H9 (cell line): Measurements from ENCODE around the gene FANCC. TPM values are rescaled to one million over a fixed set of nuclear protein-coding genes. Genes with fewer than 3 reads are reported as not detected.

Source experiments
- DNase-seq: peaks from one replicate; pipeline ENCODE4 v3.0.0-alpha.2; 2017
- H2AFZ ChIP-seq: one replicate; pipeline ENCODE4 v1.6.1; 2013; ENCODE audit warnings: mild to moderate bottlenecking, low read length, control low read depth, moderate library complexity
- H2AK5ac ChIP-seq: 2 replicates; pipeline ENCODE4 v1.6.1; 2013; ENCODE audit warnings: low read length, control low read depth, mixed read lengths; ENCODE audit not compliant: insufficient read length
- H2BK120ac ChIP-seq: one replicate; pipeline ENCODE4 v1.6.1; 2013; ENCODE audit warnings: low read depth, mild to moderate bottlenecking, low read length, control low read depth, inconsistent platforms; ENCODE audit not compliant: poor library complexity, severe bottlenecking
- H2BK12ac ChIP-seq: 2 replicates; pipeline ENCODE4 v1.6.1; 2013; ENCODE audit warnings: low read length, control low read depth, mixed read lengths, low read depth; ENCODE audit not compliant: insufficient read length
- H2BK15ac ChIP-seq: 2 replicates; pipeline ENCODE4 v1.6.1; 2013; ENCODE audit warnings: low read depth, low read length, control low read depth
- H2BK20ac ChIP-seq: one replicate; pipeline ENCODE4 v1.6.1; 2013; ENCODE audit warnings: low read depth, mild to moderate bottlenecking, low read length, control low read depth, inconsistent platforms; ENCODE audit not compliant: poor library complexity, severe bottlenecking
- H2BK5ac ChIP-seq: 2 replicates; pipeline ENCODE4 v1.6.1; 2013; ENCODE audit warnings: low read length, control low read depth, mixed read lengths; ENCODE audit not compliant: insufficient read length
- H3K14ac ChIP-seq: 2 replicates; pipeline ENCODE4 v1.6.1; 2013; ENCODE audit warnings: low read length, control low read depth; ENCODE audit not compliant: insufficient read depth
- H3K18ac ChIP-seq: 2 replicates; pipeline ENCODE4 v1.6.1; 2013; ENCODE audit warnings: low read depth, mild to moderate bottlenecking, mixed read lengths, low read length, control low read depth; ENCODE audit not compliant: insufficient read length
- H3K23ac ChIP-seq: 2 replicates; pipeline ENCODE4 v1.6.1; 2013; ENCODE audit warnings: low read length, control low read depth, mixed read lengths, low read depth; ENCODE audit not compliant: insufficient read length
- H3K23me2 ChIP-seq: 2 replicates; pipeline ENCODE4 v1.6.1; 2013; ENCODE audit warnings: low read depth, mild to moderate bottlenecking, mixed read lengths, low read length, control low read depth; ENCODE audit not compliant: insufficient read length, poor library complexity, severe bottlenecking
- H3K27ac ChIP-seq: 2 replicates; pipeline ENCODE4 v1.5.1; 2013; ENCODE audit warnings: low read length, control low read depth, mixed read lengths, low read depth; ENCODE audit not compliant: insufficient read length
- H3K27me3 ChIP-seq: 2 replicates; pipeline ENCODE4 v1.6.1; 2013; ENCODE audit warnings: low read length, control low read depth, inconsistent platforms; ENCODE audit not compliant: insufficient read depth
- H3K4ac ChIP-seq: 2 replicates; pipeline ENCODE4 v1.6.1; 2013; ENCODE audit warnings: low read depth, mild to moderate bottlenecking, control low read depth, inconsistent platforms, low read length, moderate library complexity
- H3K4me1 ChIP-seq: 2 replicates; pipeline ENCODE4 v1.6.1; 2013; ENCODE audit warnings: low read length, control low read depth, inconsistent platforms; ENCODE audit not compliant: insufficient read depth
- H3K4me2 ChIP-seq: 2 replicates; pipeline ENCODE4 v1.6.1; 2013; ENCODE audit warnings: low read length, control low read depth, mixed read lengths; ENCODE audit not compliant: insufficient read length, insufficient read depth
- H3K56ac ChIP-seq: 2 replicates; pipeline ENCODE4 v1.6.1; 2013; ENCODE audit warnings: low read depth, mild to moderate bottlenecking, mixed read lengths, low read length, control low read depth; ENCODE audit not compliant: insufficient read length
- H3K79me1 ChIP-seq: 2 replicates; pipeline ENCODE4 v1.6.1; 2013; ENCODE audit warnings: low read depth, mild to moderate bottlenecking, moderate library complexity, low read length, control low read depth, inconsistent platforms; ENCODE audit not compliant: insufficient read depth, poor library complexity, severe bottlenecking
- H3K79me2 ChIP-seq: 2 replicates; pipeline ENCODE4 v1.6.1; 2013; ENCODE audit warnings: low read length, control low read depth, inconsistent platforms; ENCODE audit not compliant: insufficient read depth
- H3K9ac ChIP-seq: 2 replicates; pipeline ENCODE4 v1.6.1; 2013; ENCODE audit warnings: low read length, control low read depth, mixed read lengths; ENCODE audit not compliant: insufficient read length; ENCODE audit errors: extremely low read depth
- H3K9me3 ChIP-seq: one replicate; pipeline ENCODE4 v1.6.1; 2013; ENCODE audit warnings: low read depth, low read length, inconsistent platforms; ENCODE audit not compliant: control insufficient read depth
- H3T11ph ChIP-seq: one replicate; pipeline ENCODE4 v1.6.1; 2013; ENCODE audit warnings: mild to moderate bottlenecking, low read length, control low read depth, inconsistent platforms
- H4K20me1 ChIP-seq: one replicate; pipeline ENCODE4 v1.6.1; 2013; ENCODE audit not compliant: control insufficient read depth, insufficient read length, insufficient read depth
- H4K5ac ChIP-seq: 2 replicates; pipeline ENCODE4 v1.6.1; 2013; ENCODE audit warnings: low read depth, mild to moderate bottlenecking, mixed read lengths, low read length, control low read depth; ENCODE audit not compliant: insufficient read length
- H4K8ac ChIP-seq: replicated peaks from 2 replicates; pipeline ENCODE4 v1.6.1; 2013; ENCODE audit warnings: low read length, control low read depth, mixed read lengths, low read depth; ENCODE audit not compliant: insufficient read length
- H4K91ac ChIP-seq: 2 replicates; pipeline ENCODE4 v1.6.1; 2013; ENCODE audit warnings: low read depth, mild to moderate bottlenecking, moderate library complexity, mixed read lengths, low read length, control low read depth; ENCODE audit not compliant: insufficient read length
- H3K27ac Mint-ChIP-seq, 3 experiments: 2 replicates in 2 of 3; 3 replicates in 1 of 3; pipeline ENCODE4 v1.8.0; 2020 to 2021; ENCODE audit warnings: mixed read lengths in 3 of 3, mild to moderate bottlenecking in 1 of 3, moderate library complexity in 1 of 3
- H3K27me3 Mint-ChIP-seq: 2 replicates; pipeline ENCODE4 v1.8.0; 2021; ENCODE audit warnings: low read depth, mild to moderate bottlenecking, moderate library complexity, mixed read lengths
- H3K36me3 Mint-ChIP-seq, 3 experiments: 2 replicates in 2 of 3; 3 replicates in 1 of 3; pipeline ENCODE4 v1.8.0; 2020 to 2021; ENCODE audit warnings: low read depth in 3 of 3, mixed read lengths in 3 of 3; ENCODE audit not compliant: insufficient read depth in 1 of 3
- H3K4me1 Mint-ChIP-seq, 2 experiments: 2 replicates each; pipeline ENCODE4 v1.8.0; 2020; ENCODE audit warnings: mixed read lengths in 2 of 2
- H3K4me3 Mint-ChIP-seq, 2 experiments: 2 replicates in 1 of 2; 3 replicates in 1 of 2; pipeline ENCODE4 v1.8.0; 2020 to 2021; ENCODE audit warnings: mild to moderate bottlenecking in 2 of 2, mixed read lengths in 2 of 2, moderate library complexity in 1 of 2
- H3K9me3 Mint-ChIP-seq, 2 experiments: 2 replicates in 1 of 2; 3 replicates in 1 of 2; pipeline ENCODE4 v1.8.0; 2020; ENCODE audit warnings: mild to moderate bottlenecking in 2 of 2, mixed read lengths in 2 of 2, moderate library complexity in 1 of 2
- WGBS: extraction: QIAGEN DNeasy Blood & Tissue Kit; methylation state at CpG from one replicate; pipeline ENCODE4 v1.1.7; 2013; ENCODE audit warnings: missing lambda C conversion rate, low lambda C conversion rate, mixed read lengths; ENCODE audit not compliant: insufficient read length; ENCODE audit errors: extremely low coverage; 5-methylcytosine and 5-hydroxymethylcytosine counted together
- total RNA-seq: library from RNA; stranded (reverse); gene quantifications from 2 replicates; pipeline ENCODE4 v1.2.1, GENCODE V29; 2021
- TF ChIP-seq, protein P1 (sequence below): fragments of 200-600 bp; sonication (generic); conservative IDR thresholded peaks from 3 replicates; pipeline ENCODE4 v1.8.0; 2021; ENCODE audit warnings: antibody characterized with exemption, mild to moderate bottlenecking

Gene FANCC
- total RNA-seq, 1 experiment from 2014 or later, result 14.6 TPM

DNA sequence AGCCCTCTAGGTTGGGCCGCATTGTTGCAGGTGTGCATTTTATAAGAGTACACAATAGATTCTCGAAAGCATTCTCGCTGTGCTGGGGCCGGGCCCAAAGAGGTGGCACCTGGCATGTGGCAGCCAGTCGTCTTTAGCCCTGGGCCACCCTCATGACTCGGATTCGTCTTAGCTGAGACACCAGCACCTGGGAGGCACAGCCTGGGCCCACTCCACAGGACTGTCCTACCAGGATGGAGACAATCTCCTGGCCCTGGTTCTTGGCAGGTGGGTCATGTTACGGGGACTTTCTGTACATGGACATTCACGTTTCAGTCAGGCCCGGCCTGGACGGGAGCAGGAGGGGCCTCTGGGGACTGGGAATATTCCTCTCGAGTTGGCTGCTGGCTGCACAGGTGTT lies 212.5 kb downstream of the FANCC start:
- Histone ChIP-seq H4K20me1 (no peaks in the 10 kb centered on the region), H2BK120ac (no peak overlapping the region), H3K79me1 (no peaks in the 10 kb centered on the region), H3T11ph (no peak overlapping the region), H2AFZ (no peak overlapping the region), H3K14ac (no peak overlapping the region), H3K18ac (no peak overlapping the region), H2BK12ac (no peak overlapping the region), H3K27me3 (no peaks in the 10 kb centered on the region), H3K27ac (no peak overlapping the region), H4K91ac (no peak overlapping the region), H2BK20ac (no peak overlapping the region), H3K9ac (no peak overlapping the region), H3K56ac (no peak overlapping the region), H3K4me2 (no peak overlapping the region), H3K23me2 (no peaks in the 10 kb centered on the region), H4K8ac (no peak overlapping the region), H3K9me3 (no peaks in the 10 kb centered on the region), H3K4me1 (no peaks in the 10 kb centered on the region), H3K79me2 (no peaks in the 10 kb centered on the region), H4K5ac (no peak overlapping the region), H2BK5ac (no peak overlapping the region), H3K23ac (no peak overlapping the region), H2AK5ac (no peak overlapping the region), H3K4ac (no peak overlapping the region), H2BK15ac (no peak overlapping the region)
- TF ChIP-seq, protein P1, sequence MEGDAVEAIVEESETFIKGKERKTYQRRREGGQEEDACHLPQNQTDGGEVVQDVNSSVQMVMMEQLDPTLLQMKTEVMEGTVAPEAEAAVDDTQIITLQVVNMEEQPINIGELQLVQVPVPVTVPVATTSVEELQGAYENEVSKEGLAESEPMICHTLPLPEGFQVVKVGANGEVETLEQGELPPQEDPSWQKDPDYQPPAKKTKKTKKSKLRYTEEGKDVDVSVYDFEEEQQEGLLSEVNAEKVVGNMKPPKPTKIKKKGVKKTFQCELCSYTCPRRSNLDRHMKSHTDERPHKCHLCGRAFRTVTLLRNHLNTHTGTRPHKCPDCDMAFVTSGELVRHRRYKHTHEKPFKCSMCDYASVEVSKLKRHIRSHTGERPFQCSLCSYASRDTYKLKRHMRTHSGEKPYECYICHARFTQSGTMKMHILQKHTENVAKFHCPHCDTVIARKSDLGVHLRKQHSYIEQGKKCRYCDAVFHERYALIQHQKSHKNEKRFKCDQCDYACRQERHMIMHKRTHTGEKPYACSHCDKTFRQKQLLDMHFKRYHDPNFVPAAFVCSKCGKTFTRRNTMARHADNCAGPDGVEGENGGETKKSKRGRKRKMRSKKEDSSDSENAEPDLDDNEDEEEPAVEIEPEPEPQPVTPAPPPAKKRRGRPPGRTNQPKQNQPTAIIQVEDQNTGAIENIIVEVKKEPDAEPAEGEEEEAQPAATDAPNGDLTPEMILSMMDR, result no peak
- no peaks in the 10 kb centered on the region for H3K27me3 Mint-ChIP-seq
- no peak overlapping the region for H3K4me3 Mint-ChIP-seq
- H3K36me3 Mint-ChIP-seq, result peaks cover 0 to 5% (median 2%) of the 10 kb centered on the region in 3 experiments; a peak in 3 of 7 replicates
- no peak for DNase-seq
- H3K4me1 Mint-ChIP-seq, result peaks cover 9% of the 10 kb centered on the region in 2 experiments
- no peaks in the 10 kb centered on the region for H3K9me3 Mint-ChIP-seq
- H3K27ac Mint-ChIP-seq, result no peak overlapping the region
- no CpG with 5 or more reads among the region's 12 CpGs for WGBS
